CD4-positive, alpha-beta T cell (primary cell): Measurements from ENCODE around the gene SORBS1. TPM values are rescaled to one million over a fixed set of nuclear protein-coding genes. Genes with fewer than 3 reads are reported as not detected.

Source experiments
- ATAC-seq: fragments of 200-7000 bp; cut with Tn5 transposase; one replicate; pipeline ENCODE4 v1.10.0; 2022; ENCODE audit warnings: mild to moderate bottlenecking; ENCODE audit not compliant: poor library complexity
- CTCF ChIA-PET: fragments of 350-600 bp; sonication (Branson Sonifier 250); formaldehyde crosslinking; loops from one replicate; lab custom pipeline; 2021; ENCODE audit warnings: antibody characterized with exemption, inconsistent platforms; lab: Charles Lee
- POLR2A ChIA-PET: fragments of 350-600 bp; sonication (Branson Sonifier 250); formaldehyde crosslinking; loops from one replicate; lab custom pipeline; 2021; ENCODE audit warnings: antibody characterized with exemption, inconsistent platforms; lab: Charles Lee
- DNase-seq, 14 experiments: peaks; one replicate each; pipeline ENCODE4 v3.0.0-alpha.2; 2013 to 2020; ENCODE audit warnings: mixed read lengths in 2 of 14
- H3K27ac ChIP-seq, 2 donors: one replicate each; pipeline versions ENCODE4 v1.5.1 to v1.7.0; 2013; ENCODE audit warnings: low read length in 2 of 2, low read depth in 1 of 2, mild to moderate bottlenecking in 1 of 2
- H3K27me3 ChIP-seq, 2 experiments: 1 replicate in 1 of 2; 2 replicates in 1 of 2; pipeline versions ENCODE4 v1.6.1 to v1.7.0; 2013; ENCODE audit warnings: low read length in 2 of 2, control low read depth in 1 of 2, mild to moderate bottlenecking in 1 of 2, moderate library complexity in 1 of 2; ENCODE audit not compliant: insufficient read depth in 2 of 2, control insufficient read depth in 1 of 2
- H3K36me3 ChIP-seq: one replicate; pipeline ENCODE4 v1.6.1; 2013; ENCODE audit warnings: low read length, control low read depth; ENCODE audit not compliant: insufficient read depth
- H3K4me1 ChIP-seq: one replicate; pipeline ENCODE4 v1.6.1; 2013; ENCODE audit warnings: low read length, control low read depth; ENCODE audit not compliant: insufficient read depth
- H3K4me3 ChIP-seq: one replicate; pipeline ENCODE4 v1.5.1; 2013; ENCODE audit warnings: mild to moderate bottlenecking, low read length, moderate library complexity
- H3K9me3 ChIP-seq, 2 experiments: 1 replicate in 1 of 2; 2 replicates in 1 of 2; pipeline versions ENCODE4 v1.6.1 to v1.7.0; 2013; ENCODE audit warnings: low read length in 2 of 2, mild to moderate bottlenecking in 2 of 2, control low read depth in 1 of 2, moderate library complexity in 1 of 2; ENCODE audit not compliant: control insufficient read depth in 1 of 2, insufficient read depth in 1 of 2
- H3K27ac Mint-ChIP-seq: one replicate; pipeline ENCODE4 v1.8.0; 2020; ENCODE audit warnings: mixed read lengths
- H3K27me3 Mint-ChIP-seq: one replicate; pipeline ENCODE4 v1.8.0; 2021; ENCODE audit warnings: mixed read lengths
- H3K36me3 Mint-ChIP-seq: one replicate; pipeline ENCODE4 v1.8.0; 2021; ENCODE audit warnings: low read depth, mixed read lengths
- H3K4me1 Mint-ChIP-seq: one replicate; pipeline ENCODE4 v1.8.0; 2021; ENCODE audit warnings: low read depth, mixed read lengths
- H3K4me3 Mint-ChIP-seq: one replicate; pipeline ENCODE4 v1.8.0; 2020; ENCODE audit warnings: mild to moderate bottlenecking, mixed read lengths
- H3K9me3 Mint-ChIP-seq: one replicate; pipeline ENCODE4 v1.8.0; 2020; ENCODE audit warnings: mixed read lengths
- intact Hi-C, 2 experiments: fragments of 100-400 bp; cut with DNase I in 1 of 2; cut with micrococcal nuclease in 1 of 2; formaldehyde crosslinking; loops; one replicate each; pipeline versions ENCODE4 v1.15.1 to v1.9.0; 2023 to 2025; cut with DNase I, micrococcal nuclease
- total RNA-seq, 174 experiments: library from RNA in 2 of 174; stranded (reverse) in 2 of 174; gene quantifications; one replicate each; pipeline ENCODE4 v1.2.3 and lab custom pipeline; 2021 to 2026
- TF ChIP-seq, protein P1 (sequence below): fragments of 200-600 bp; IDR thresholded peaks from one replicate; pipeline ENCODE4 v1.8.0; 2022; ENCODE audit warnings: antibody characterized with exemption, mild to moderate bottlenecking

SORBS1 gene
- total RNA-seq, 2 experiments from 2014 or later = 1.4 to 1.8 TPM

DNA sequence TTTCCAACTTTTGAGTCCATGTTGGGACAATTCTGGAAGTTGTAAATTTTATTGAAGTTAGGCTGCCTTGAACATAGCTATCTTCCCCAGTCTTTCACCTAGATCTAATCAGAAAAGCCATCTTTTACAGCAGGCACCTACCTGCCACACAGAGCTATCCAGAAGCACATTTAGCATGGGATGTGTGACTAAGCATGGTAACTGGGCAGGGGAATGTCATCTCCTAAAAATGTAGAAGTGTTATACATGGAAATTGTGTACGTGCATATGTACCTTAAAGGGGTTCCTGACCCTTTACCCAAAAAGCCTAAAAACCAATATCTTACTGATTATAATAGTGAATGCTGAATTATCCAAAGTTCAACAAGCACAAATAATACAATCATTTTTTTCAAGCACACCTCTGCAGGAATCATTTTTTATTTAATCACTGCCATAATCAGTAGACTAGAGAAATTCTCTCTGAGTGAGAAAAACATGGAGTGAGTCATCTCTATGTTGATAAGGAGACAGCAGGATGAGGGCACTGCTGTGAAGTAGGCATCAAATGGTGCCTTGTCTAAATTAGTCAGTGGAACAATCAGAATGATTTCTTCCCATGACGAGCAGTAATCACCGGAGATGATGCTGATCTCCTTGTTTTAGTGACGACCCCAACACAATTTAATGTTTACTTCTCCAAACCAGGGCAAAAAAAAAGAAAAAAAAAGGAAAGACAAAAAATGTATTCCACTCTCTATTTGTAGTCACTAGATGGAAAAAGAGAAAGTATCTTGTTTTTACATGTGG, 75.9 kb downstream of the SORBS1 start:
- Mint-ChIP-seq H3K36me3 (no peaks in the 10 kb centered on the region), H3K4me3 (no peak overlapping the region), H3K27ac (no peak overlapping the region), H3K27me3 (no peaks in the 10 kb centered on the region), H3K4me1 (no peaks in the 10 kb centered on the region), H3K9me3 (no peaks in the 10 kb centered on the region)
- POLR2A ChIA-PET = no interaction called here
- Histone ChIP-seq H3K9me3 (no peaks in the 10 kb centered on the region), H3K27ac (no peak overlapping the region), H3K4me1 (no peaks in the 10 kb centered on the region), H3K27me3 (no peaks in the 10 kb centered on the region), H3K36me3 (no peaks in the 10 kb centered on the region), H3K4me3 (no peak overlapping the region)
- TF ChIP-seq, protein P1, sequence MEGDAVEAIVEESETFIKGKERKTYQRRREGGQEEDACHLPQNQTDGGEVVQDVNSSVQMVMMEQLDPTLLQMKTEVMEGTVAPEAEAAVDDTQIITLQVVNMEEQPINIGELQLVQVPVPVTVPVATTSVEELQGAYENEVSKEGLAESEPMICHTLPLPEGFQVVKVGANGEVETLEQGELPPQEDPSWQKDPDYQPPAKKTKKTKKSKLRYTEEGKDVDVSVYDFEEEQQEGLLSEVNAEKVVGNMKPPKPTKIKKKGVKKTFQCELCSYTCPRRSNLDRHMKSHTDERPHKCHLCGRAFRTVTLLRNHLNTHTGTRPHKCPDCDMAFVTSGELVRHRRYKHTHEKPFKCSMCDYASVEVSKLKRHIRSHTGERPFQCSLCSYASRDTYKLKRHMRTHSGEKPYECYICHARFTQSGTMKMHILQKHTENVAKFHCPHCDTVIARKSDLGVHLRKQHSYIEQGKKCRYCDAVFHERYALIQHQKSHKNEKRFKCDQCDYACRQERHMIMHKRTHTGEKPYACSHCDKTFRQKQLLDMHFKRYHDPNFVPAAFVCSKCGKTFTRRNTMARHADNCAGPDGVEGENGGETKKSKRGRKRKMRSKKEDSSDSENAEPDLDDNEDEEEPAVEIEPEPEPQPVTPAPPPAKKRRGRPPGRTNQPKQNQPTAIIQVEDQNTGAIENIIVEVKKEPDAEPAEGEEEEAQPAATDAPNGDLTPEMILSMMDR = no peak
- intact Hi-C loops = no loop called here
- CTCF ChIA-PET = no interaction called here
- DNase-seq (no peak), ATAC-seq (no peak)

DNA sequence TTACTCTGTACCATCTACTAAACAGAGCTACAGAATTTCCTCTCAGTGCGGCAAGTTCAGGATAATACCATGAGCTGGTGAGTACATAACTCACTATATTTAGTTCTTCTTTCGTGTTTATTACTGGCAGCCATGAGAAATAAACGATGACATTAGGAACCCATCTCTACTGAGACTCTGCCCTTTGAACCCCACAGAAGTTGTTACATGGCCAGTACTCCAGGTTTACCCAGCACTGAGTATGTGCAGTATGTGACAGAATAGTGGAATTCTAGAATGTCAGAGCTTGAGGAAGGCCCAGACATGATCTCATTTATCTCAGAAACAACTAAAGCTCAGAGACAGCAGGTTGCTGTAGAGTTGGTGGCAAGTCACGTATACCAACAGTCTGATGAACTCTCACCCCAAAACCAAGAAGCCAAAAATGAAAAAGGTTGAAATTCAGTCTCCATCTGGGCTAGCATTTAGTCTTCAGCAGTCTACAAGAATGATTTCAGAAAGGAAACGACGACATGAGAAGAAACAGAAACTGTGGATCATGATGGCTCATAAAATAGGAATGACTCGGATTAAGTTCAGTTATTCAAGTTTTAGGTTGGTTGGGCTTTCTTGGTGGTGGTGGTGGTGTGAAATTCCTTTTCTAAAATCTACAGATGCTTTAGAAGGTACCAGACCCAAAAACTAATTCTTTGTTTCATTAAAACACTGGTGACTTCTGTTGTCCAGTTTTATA, 78.5 kb downstream of the SORBS1 start:
- Mint-ChIP-seq H3K4me3 (no peak overlapping the region), H3K36me3 (no peaks in the 10 kb centered on the region), H3K9me3 (no peaks in the 10 kb centered on the region), H3K27me3 (no peaks in the 10 kb centered on the region), H3K27ac (no peak overlapping the region), H3K4me1 (no peaks in the 10 kb centered on the region)
- ChIA-PET CTCF (no interaction called here), POLR2A (no interaction called here)
- Histone ChIP-seq H3K36me3 (no peaks in the 10 kb centered on the region), H3K4me3 (no peak overlapping the region), H3K27ac (no peak overlapping the region), H3K4me1 (no peaks in the 10 kb centered on the region), H3K27me3 (no peaks in the 10 kb centered on the region), H3K9me3 (no peaks in the 10 kb centered on the region)
- TF ChIP-seq, protein P1 = no peak
- ATAC-seq (no peak), DNase-seq (no peak)
- intact Hi-C loops = no loop called here

DNA sequence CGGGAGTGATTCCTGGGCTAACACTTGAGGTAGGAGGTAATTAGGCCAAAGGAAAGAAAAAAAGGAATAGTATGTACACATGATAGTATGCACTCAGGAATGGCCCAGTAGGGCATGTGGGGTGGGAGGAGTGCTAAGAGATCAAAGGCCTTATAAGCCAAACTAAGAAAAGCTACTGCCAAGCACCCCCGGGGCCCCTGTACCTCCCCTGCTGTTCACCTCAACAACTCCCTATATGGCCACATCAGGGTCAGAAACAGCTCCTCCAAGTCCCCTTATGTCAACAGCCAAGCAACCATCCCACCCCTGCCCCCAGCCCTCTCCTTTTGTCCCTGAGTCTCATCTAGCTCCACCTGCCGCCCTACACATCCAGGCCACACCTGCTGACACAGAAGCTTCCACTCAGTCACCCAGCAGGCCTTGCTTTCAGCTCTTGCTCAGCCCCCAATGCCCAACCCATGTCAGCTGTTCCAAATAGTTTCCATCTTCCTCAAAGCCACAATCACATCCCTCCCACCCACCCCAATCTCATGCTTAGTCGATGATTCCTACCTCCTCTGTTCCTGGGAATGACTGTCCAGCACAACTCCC, 80.2 kb downstream of the SORBS1 start:
- no peak overlapping the region for H3K27ac ChIP-seq
- H3K36me3 ChIP-seq = no peaks in the 10 kb centered on the region
- POLR2A ChIA-PET = no interaction called here
- H3K27me3 ChIP-seq = no peaks in the 10 kb centered on the region
- ATAC-seq = no peak
- CTCF ChIA-PET = no interaction called here
- Mint-ChIP-seq H3K4me1 (no peaks in the 10 kb centered on the region), H3K27me3 (no peaks in the 10 kb centered on the region), H3K4me3 (no peak overlapping the region), H3K27ac (no peak overlapping the region), H3K36me3 (no peaks in the 10 kb centered on the region), H3K9me3 (no peaks in the 10 kb centered on the region)
- TF ChIP-seq, protein P1 = no peak
- DNase-seq = no peak
- no peaks in the 10 kb centered on the region for H3K4me1 ChIP-seq
- intact Hi-C loops = no loop called here
- H3K9me3 ChIP-seq = no peaks in the 10 kb centered on the region
- H3K4me3 ChIP-seq = no peak overlapping the region
